DND-41 (cell line): Measurements from ENCODE around the gene ZSCAN12.

Experiments
- ATAC-seq: fragments of 200-7000 bp; cut with Tn5 transposase; 3 replicates; pipeline ENCODE4 v1.9.1; 2021; ENCODE audit warnings: low read depth; ENCODE audit not compliant: insufficient read depth
- DNase-seq: peaks from one replicate; pipeline ENCODE4 v3.0.0-alpha.2; 2020
- H2AFZ ChIP-seq: 2 replicates; pipeline ENCODE4 v1.6.0; 2012; ENCODE audit warnings: low read depth, low read length
- H3K27ac ChIP-seq: 2 replicates; pipeline ENCODE4 v1.5.1; 2012; ENCODE audit warnings: low read length, inconsistent platforms
- H3K27me3 ChIP-seq: fragments of 200-600 bp; sonication (generic); 2 replicates; pipeline ENCODE4 v1.6.0; 2012; ENCODE audit warnings: low read length, mild to moderate bottlenecking, inconsistent platforms; ENCODE audit not compliant: insufficient read depth, poor library complexity
- H3K36me3 ChIP-seq: 2 replicates; pipeline ENCODE4 v1.5.1; 2012; ENCODE audit warnings: low read length, inconsistent platforms; ENCODE audit not compliant: insufficient read depth
- H3K4me1 ChIP-seq: 2 replicates; pipeline ENCODE4 v1.5.1; 2012; ENCODE audit warnings: mild to moderate bottlenecking, low read length; ENCODE audit not compliant: insufficient read depth
- H3K4me2 ChIP-seq: 2 replicates; pipeline ENCODE4 v1.6.0; 2012; ENCODE audit warnings: mild to moderate bottlenecking, moderate library complexity, low read length, inconsistent platforms; ENCODE audit not compliant: insufficient read depth
- H3K4me3 ChIP-seq, 2 experiments: fragments of 200-600 bp in 1 of 2; shearing (Covaris generic) in 1 of 2; 2 replicates each; pipeline ENCODE4 v1.5.1; 2012 to 2016; ENCODE audit warnings: inconsistent platforms in 2 of 2, low read length in 2 of 2, mild to moderate bottlenecking in 2 of 2, low read depth in 1 of 2, moderate library complexity in 1 of 2
- H3K79me2 ChIP-seq: 2 replicates; pipeline ENCODE4 v1.6.0; 2012; ENCODE audit warnings: low read length, inconsistent platforms; ENCODE audit not compliant: insufficient read depth
- H3K9ac ChIP-seq: 2 replicates; pipeline ENCODE4 v1.6.0; 2012; ENCODE audit warnings: low read depth, mild to moderate bottlenecking, inconsistent platforms, low read length, moderate library complexity
- H3K9me3 ChIP-seq: 2 replicates; pipeline ENCODE4 v1.5.1; 2012; ENCODE audit warnings: low read length, moderate library complexity, mild to moderate bottlenecking, inconsistent platforms; ENCODE audit not compliant: insufficient read depth, severe bottlenecking
- H4K20me1 ChIP-seq: 2 replicates; pipeline ENCODE4 v1.6.0; 2012; ENCODE audit warnings: low read length; ENCODE audit not compliant: insufficient read depth
- EZH2 ChIP-seq: IDR thresholded peaks from 3 replicates; pipeline ENCODE4 v1.6.1; 2012; ENCODE audit warnings: borderline replicate concordance, low read depth, mild to moderate bottlenecking, moderate library complexity, low read length, inconsistent platforms; ENCODE audit not compliant: severe bottlenecking
- TF ChIP-seq, protein P1 (sequence below): IDR thresholded peaks from 2 replicates; pipeline ENCODE4 v1.5.1; 2012; ENCODE audit warnings: borderline replicate concordance, low read length, moderate library complexity, mild to moderate bottlenecking; ENCODE audit not compliant: poor library complexity, severe bottlenecking; ENCODE audit errors: extremely low read depth

ZSCAN12 gene

DNA sequence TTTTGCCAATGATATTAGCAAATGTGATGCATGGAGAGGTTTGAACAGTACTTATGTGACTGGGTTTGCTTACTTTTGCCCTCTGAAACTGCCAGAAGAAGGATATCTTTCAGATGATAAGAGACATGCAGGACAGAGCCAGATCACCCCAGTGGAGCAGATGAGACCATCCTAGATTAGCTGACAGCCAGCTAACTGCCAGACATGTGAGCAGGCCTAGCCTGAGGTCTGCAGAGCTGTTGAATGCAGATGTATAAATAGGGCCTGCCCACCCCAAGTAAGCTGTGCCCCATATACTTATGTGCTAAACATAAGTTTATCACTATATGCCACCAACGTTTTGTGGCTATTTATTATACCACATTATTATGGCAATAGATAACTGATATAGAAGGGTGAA lies 69.5 kb downstream of the ZSCAN12 start:
- H2AFZ ChIP-seq = no peak overlapping the region
- no peak for TF ChIP-seq EZH2
- TF ChIP-seq, protein P1, sequence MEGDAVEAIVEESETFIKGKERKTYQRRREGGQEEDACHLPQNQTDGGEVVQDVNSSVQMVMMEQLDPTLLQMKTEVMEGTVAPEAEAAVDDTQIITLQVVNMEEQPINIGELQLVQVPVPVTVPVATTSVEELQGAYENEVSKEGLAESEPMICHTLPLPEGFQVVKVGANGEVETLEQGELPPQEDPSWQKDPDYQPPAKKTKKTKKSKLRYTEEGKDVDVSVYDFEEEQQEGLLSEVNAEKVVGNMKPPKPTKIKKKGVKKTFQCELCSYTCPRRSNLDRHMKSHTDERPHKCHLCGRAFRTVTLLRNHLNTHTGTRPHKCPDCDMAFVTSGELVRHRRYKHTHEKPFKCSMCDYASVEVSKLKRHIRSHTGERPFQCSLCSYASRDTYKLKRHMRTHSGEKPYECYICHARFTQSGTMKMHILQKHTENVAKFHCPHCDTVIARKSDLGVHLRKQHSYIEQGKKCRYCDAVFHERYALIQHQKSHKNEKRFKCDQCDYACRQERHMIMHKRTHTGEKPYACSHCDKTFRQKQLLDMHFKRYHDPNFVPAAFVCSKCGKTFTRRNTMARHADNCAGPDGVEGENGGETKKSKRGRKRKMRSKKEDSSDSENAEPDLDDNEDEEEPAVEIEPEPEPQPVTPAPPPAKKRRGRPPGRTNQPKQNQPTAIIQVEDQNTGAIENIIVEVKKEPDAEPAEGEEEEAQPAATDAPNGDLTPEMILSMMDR = no peak
- H3K27ac ChIP-seq = no peak overlapping the region
- peaks cover 16% of the 10 kb centered on the region for H3K9me3 ChIP-seq
- H3K4me2 ChIP-seq = no peak overlapping the region
- H3K36me3 ChIP-seq = peaks cover 13% of the 10 kb centered on the region; the same call in 1 of the 2 replicates
- H3K27me3 ChIP-seq = no peaks in the 10 kb centered on the region
- H3K9ac ChIP-seq = no peak overlapping the region
- H3K4me3 ChIP-seq = no peak overlapping the region
- peaks cover 7% of the 10 kb centered on the region for H3K4me1 ChIP-seq
- no peaks in the 10 kb centered on the region for H3K79me2 ChIP-seq
- DNase-seq (no peak), ATAC-seq (no peak)
- H4K20me1 ChIP-seq = no peaks in the 10 kb centered on the region
